ENCODE measurements around the gene SEMA4C.
A peak's percentile ranks its signal among the peaks of the same experiment; 100 is the strongest.

The SEMA4C gene

DNA sequence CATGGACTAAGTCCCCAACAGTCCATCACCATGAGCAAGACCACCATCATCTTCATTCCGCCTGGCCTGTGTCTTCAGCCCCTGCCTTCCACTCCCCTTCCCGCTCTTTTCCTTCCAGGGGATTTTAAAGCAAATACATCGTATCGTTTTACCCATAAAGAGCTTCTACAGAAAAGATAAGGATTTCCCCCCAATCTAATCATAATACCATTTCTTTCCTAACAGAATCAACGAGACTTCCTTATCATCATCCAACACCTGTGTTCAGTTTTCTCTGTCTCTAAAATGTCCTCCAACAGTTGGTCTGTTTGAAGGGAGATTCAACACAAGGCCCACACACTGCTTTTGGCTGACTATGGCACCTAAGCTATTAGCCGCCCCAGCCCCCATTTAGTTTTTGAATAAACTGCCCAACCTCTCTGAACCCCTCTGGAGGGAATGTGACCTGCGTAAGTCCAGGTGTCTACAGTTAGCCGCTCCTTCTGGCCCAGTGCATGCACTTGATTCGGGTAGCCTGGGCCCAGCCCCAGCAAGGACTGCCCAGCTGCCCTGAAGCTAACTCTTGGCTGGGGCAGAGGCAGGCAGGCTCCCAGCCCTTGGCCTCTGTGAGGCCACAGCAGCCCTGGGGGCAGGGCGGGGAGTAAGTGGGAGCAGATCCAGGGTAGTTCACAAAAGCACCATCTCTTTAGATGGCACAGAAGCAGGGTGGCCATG lies 25.3 kb upstream of the SEMA4C start:
- no peak for TF ChIP-seq SIN3A (IDR thresholded peaks at IDR 0.05; ENCODE audit: borderline replicate concordance, insufficient read depth, low read length)
- no peak for TF ChIP-seq POLR2AphosphoS5 (IDR thresholded peaks at IDR 0.05; ENCODE audit: low read depth, low read length)
- no peak for TF ChIP-seq FOXP2 (optimal IDR thresholded peaks at IDR 0.05; ENCODE audit: borderline replicate concordance, extremely low read depth, extremely low read length, insufficient read depth)

DNA sequence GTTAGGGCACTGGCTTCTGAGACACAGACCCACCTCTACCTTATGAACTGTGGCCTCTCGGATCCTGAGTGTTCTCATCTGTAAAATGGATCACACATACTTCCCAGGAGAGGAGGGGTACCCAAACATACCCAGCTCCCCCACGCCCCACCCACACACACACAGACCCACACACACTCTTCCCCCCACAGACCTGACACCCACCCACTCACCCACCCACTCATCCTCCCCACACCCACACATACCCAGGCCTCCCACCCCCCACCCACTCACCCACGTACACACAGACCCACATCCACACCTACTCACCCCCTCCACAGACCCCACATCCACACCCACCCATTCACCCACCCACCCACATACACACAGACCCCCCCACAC lies 24.3 kb upstream of the SEMA4C start:
- TF ChIP-seq, protein P1, sequence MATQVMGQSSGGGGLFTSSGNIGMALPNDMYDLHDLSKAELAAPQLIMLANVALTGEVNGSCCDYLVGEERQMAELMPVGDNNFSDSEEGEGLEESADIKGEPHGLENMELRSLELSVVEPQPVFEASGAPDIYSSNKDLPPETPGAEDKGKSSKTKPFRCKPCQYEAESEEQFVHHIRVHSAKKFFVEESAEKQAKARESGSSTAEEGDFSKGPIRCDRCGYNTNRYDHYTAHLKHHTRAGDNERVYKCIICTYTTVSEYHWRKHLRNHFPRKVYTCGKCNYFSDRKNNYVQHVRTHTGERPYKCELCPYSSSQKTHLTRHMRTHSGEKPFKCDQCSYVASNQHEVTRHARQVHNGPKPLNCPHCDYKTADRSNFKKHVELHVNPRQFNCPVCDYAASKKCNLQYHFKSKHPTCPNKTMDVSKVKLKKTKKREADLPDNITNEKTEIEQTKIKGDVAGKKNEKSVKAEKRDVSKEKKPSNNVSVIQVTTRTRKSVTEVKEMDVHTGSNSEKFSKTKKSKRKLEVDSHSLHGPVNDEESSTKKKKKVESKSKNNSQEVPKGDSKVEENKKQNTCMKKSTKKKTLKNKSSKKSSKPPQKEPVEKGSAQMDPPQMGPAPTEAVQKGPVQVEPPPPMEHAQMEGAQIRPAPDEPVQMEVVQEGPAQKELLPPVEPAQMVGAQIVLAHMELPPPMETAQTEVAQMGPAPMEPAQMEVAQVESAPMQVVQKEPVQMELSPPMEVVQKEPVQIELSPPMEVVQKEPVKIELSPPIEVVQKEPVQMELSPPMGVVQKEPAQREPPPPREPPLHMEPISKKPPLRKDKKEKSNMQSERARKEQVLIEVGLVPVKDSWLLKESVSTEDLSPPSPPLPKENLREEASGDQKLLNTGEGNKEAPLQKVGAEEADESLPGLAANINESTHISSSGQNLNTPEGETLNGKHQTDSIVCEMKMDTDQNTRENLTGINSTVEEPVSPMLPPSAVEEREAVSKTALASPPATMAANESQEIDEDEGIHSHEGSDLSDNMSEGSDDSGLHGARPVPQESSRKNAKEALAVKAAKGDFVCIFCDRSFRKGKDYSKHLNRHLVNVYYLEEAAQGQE (IDR thresholded peaks at IDR 0.05; ENCODE audit: insufficient read depth in 1 of 2, low read depth in 2 of 2, low read length in 2 of 2) = no peak
- TF ChIP-seq SIN3A (IDR thresholded peaks at IDR 0.05; ENCODE audit: borderline replicate concordance, insufficient read depth, low read length) (no peak), FOXP2 (optimal IDR thresholded peaks at IDR 0.05; ENCODE audit: borderline replicate concordance, extremely low read depth, extremely low read length, insufficient read depth) (no peak)

DNA sequence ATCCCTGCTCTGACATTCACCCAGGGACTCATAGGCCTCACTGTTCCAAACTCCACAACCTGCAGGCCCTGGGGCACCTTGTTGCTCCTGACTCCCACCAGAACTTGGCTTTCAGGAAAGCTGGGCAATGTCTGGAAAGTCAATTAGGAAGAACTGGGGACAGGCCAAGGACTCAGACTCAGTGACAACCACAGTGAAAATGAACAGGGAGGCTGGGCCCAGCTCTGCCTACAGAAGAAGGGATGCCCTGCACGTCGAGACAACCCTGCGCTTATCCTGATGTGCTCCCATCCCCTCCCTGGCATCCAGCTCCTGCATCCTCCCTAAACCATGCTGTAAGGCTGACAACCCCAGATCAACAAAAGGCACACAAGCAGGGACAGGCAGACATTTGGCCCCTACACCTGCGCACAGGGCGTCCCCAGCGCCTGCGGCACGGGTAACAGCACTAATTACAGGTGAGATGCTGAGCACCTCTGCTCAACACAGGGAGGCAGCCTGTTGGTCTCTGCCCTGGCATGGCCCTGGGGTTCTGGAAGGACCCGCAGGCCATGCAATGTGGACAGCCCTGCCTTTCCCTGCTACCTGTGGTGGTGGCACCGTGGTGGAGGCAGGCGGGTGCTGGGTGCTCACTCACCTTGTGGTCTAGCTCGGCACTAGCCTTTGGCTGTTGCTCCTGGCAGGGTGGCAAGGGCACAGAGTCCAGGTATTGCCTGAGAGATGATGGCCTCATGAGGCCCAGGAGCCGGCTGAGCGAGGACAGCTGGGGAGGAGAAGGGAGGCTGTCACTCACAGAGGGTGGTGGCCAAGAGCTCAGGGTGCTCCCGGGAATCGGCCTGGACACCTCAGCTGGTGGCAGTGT lies 23.6 kb upstream of the SEMA4C start:
- TF ChIP-seq SIN3A (IDR thresholded peaks at IDR 0.05; ENCODE audit: borderline replicate concordance, insufficient read depth, low read length) = no peak
- no peak for TF ChIP-seq POLR2AphosphoS5 (IDR thresholded peaks at IDR 0.05; ENCODE audit: low read depth, low read length)
- no peak for TF ChIP-seq TAF1 (IDR thresholded peaks at IDR 0.05; ENCODE audit: borderline replicate concordance, insufficient read depth, low read length)
- TF ChIP-seq, protein P1 (IDR thresholded peaks at IDR 0.05; ENCODE audit: insufficient read depth in 1 of 2, low read depth in 2 of 2, low read length in 2 of 2) = no peak
- TF ChIP-seq FOXP2 (optimal IDR thresholded peaks at IDR 0.05; ENCODE audit: borderline replicate concordance, extremely low read depth, extremely low read length, insufficient read depth) = no peak

- TF ChIP-seq SIN3A (IDR thresholded peaks at IDR 0.05; ENCODE audit: borderline replicate concordance, insufficient read depth, low read length) (no peak), FOXP2 (optimal IDR thresholded peaks at IDR 0.05; ENCODE audit: borderline replicate concordance, extremely low read depth, extremely low read length, insufficient read depth) (peak; percentile 97), POLR2AphosphoS5 (IDR thresholded peaks at IDR 0.05; ENCODE audit: low read depth, low read length) (no peak; the same call in 1 of the 2 replicates)
- TF ChIP-seq, protein P1 (IDR thresholded peaks at IDR 0.05; ENCODE audit: insufficient read depth in 1 of 2, low read depth in 2 of 2, low read length in 2 of 2) = 0 out of 4 replicates have a peak, but pooled peaks of 1 of the 2 experiments have one; percentile 16
Observed at GRCh38 chr2:96891591-96892333, 21.9 kb upstream of the SEMA4C start.

DNA sequence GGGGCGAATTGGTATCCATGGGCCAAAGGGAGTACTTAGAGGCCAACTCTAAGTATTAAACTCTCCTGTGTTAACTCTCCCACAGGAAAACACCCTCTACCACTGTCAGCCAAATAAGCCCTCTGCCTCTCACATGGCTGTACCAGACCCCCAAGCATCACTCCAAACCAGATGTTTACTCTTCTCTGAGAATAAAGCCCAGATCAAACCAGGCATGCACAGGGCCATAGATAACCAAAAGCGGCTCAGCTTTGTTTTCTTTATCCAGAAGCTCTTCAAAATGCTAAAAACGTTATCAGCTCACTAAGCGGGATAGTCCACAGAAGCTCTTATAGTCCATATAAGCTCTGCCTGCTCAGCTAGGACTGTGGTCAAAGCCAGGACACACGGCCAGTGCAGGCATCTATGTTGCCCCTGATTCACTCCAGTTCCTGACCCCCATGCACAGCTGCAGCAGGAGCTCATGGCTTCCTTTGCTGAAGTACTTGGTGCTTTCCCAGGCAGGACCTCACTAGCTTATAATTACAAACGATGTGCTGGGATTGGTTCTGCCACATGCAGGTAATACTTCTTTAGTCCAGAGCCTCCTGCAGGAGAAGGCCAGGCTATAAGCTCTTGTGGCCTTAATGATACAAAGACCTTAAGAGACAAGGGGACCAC lies 21.0 kb upstream of the SEMA4C start:
- TF ChIP-seq, protein P1 (IDR thresholded peaks at IDR 0.05; ENCODE audit: insufficient read depth in 1 of 2, low read depth in 2 of 2, low read length in 2 of 2) = no peak
- TF ChIP-seq FOXP2 (optimal IDR thresholded peaks at IDR 0.05; ENCODE audit: borderline replicate concordance, extremely low read depth, extremely low read length, insufficient read depth) (no peak), TAF1 (IDR thresholded peaks at IDR 0.05; ENCODE audit: borderline replicate concordance, insufficient read depth, low read length) (no peak), SIN3A (IDR thresholded peaks at IDR 0.05; ENCODE audit: borderline replicate concordance, insufficient read depth, low read length) (no peak), POLR2AphosphoS5 (IDR thresholded peaks at IDR 0.05; ENCODE audit: low read depth, low read length) (no peak)

All from PFSK-1 (cell line).